Kidney tubule cell (primary cell): ENCODE data around the gene YAF2.

ENCODE experiments used
- DNase-seq: peaks from one replicate; pipeline ENCODE4 v3.0.0-alpha.2; 2018; ENCODE audit warnings: low spot score

YAF2 gene, protein sequence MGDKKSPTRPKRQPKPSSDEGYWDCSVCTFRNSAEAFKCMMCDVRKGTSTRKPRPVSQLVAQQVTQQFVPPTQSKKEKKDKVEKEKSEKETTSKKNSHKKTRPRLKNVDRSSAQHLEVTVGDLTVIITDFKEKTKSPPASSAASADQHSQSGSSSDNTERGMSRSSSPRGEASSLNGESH

DNA sequence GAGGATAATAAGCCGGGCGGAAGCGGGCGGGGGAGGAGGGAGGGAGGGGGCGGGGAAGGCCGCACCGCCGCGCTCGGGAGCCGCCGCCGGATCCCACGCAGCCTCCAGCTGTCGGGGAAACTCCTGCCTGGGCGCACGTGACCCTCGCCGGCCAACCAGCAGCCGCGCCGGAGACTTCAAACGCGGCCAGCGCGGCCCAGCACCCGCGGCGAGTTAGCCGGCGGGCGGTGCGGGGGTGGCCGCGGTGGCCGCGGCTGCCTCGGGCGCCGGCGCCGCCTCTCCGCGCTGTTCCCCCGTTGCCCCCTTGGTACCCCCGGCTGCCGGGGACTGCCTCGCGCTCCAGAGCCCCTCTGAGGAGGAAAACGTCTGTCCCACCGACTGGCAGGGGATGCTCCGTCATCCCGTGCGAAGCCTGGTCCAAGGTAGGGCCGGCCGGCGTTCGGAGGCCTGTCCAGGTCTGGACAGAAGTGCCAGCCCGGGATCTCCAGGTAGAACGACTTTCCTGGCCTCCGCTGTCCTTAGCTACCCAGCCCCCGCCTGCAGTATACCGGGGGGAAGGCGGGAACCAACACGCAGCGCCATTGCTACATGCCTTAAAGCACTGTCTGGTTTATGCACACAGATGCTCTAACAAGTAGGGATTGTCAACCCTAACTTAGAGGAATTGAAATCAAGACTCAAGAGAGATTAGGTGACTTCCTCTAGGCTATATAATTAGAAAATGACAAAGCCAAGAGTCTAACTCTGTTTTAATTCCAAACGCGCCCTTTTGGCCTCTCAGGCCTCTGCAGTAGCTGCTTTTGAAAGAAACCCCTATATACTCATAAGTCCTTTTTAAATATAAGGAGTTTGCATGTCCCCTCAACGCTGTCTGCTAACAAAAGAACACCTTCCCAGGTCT, at the start of gene YAF2:
YAF2 (minus strand) TSS at position 9 of the 901 bp plus-strand sequence. CDS start 68 bp downstream, outside the sequence.
- DNase-seq = peak; percentile 91

DNA sequence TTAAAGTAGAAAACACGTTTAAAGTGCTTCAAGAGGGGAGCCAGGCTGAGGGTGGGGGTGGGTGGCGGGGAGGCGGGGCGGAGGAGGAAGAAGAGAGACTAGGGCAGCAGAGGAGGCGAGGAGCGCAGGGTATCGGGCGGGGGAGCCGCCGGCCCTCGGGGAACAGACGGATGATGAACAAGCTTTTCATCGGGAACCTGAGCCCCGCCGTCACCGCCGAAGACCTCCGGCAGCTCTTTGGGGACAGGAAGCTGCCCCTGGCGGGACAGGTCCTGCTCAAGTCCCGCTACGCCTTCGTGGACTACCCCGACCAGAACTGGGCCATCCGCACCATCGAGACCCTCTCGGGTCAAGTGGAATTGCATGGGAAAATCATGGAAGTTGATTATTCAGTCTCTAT, 48.7 kb upstream of the YAF2 start:
- DNase-seq = no peak

DNA sequence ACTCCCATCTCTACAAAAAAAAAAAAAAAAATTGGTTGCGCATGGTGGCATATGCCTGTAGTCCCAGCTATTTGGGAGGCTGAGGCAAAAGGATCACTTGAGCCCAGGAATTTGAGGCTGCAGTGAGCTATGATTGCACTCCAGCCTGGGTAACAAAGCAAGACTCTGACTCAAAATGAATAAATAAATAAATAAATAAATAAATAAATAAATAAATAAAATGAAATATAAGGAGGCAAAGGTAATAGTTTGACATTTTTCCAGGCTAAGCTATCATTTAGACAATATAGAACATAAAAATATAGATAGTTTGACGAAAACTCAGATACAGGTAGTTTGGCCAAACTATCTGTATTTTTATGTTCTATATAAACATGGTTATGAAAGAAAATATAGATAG, 47.4 kb upstream of the YAF2 start:
- DNase-seq = no peak

DNA sequence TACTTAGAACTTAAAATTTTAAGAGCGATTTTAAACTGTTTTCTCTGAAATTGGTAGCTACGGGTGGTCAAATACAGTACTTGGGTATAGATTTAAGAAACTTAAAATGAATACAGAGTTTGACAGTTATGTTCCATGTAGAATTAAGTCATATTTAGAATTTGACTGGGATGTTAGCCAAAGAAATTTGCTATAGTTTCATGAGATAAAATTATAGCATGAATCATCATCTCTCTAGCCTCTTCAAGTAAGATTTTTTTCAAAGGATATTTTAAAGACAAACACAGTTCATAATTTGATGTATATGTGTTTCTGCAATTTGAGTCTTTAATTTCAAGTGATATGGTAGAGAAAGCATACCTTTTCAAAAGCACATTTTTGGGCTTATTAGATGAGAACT, 46.8 kb upstream of the YAF2 start:
- no peak for DNase-seq

DNA sequence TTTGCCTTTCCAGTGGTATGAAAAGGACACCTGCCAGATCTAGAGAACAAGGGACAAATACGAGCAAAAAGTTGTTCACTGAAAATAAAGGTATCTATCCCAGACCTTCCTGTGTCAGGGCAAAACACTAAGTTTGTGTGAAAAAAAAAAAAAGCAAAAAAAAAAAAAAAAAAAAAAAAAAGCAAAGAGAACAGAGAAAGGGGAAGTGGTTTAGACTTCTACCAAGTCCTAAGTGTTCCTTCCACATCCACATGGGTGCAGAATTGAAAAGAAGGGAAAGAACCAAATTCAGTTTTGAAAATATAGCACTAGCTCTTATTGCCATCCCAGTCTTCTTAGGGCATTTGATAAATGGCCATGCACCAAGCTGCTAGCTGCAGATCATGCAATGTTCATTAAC, 46.1 kb upstream of the YAF2 start:
- DNase-seq = no peak

DNA sequence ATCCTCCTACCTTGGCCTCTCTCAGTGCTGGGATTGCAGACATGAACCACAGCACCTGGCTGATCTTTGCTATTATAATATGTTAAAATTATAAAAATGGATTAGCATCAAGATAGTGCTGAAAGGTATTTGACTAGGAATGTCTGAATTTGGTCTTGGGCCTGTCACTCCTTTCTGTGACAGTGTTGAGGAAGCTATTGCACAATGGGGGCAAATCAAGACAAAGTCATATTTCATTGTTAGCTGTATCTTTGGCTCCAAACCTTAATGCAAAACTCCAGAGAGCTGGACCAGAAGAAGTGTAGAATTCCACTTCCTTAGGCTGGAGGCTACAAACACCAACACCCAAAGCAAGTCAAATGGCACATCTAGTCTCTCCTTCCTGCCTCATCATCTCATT, 45.7 kb upstream of the YAF2 start:
- DNase-seq = no peak

DNA sequence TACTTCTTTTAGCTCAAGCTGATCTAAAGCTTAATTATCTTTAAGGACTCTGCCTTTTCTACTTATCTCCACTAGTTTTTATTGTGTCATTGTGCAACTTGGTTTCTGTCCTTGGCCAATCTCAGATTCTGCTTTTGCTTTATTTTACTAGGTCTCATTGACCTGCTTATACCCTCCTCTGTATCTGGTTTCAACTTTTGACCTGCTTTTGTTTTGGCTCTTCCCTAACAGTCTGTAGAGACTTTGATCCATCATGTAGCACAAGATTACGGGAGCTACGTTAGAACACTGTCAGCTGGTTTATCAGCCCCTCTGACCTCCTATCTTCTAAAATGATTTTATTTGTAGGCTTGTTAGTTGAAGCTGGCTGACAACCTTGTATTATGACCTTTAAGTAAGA, 44.2 kb upstream of the YAF2 start:
- no peak for DNase-seq

DNA sequence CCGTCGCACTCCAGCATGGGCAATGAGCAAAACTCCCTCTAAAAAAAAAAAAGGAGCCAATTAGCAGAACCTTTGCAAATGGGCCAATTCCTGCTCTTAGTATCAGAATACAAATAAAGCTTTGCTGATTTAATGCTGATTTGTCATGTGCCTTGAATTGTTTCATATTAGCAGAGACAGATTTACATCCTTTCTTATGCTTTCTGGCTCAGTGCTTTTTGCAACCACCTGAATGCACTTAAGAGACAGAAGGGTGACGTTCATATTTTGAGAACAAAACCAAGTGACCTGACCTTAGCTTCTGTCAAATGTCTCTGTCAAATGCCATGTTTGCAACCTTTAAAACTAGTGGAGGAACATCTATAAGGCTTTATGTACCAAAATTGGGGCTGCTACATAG, 43.8 kb upstream of the YAF2 start:
- DNase-seq = no peak

DNA sequence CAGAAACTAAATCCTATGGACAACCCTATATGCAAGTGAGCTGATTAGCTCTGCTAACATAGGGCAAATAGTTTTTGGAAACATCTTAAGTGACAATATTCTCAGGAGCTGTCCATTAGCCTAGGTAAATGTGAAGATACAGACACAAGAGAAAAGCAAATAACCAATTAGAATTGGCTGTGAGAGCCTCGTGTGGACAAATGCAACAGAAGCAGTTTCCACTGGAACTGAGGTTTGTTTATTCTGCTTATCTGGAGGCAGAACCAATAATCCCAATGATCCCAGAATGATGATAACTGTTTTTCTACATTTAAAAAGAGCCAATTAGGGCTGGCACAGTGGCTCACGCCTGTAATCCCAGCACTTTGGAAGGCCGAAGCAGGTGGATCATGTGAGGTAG, 43.2 kb upstream of the YAF2 start:
- no peak for DNase-seq

DNA sequence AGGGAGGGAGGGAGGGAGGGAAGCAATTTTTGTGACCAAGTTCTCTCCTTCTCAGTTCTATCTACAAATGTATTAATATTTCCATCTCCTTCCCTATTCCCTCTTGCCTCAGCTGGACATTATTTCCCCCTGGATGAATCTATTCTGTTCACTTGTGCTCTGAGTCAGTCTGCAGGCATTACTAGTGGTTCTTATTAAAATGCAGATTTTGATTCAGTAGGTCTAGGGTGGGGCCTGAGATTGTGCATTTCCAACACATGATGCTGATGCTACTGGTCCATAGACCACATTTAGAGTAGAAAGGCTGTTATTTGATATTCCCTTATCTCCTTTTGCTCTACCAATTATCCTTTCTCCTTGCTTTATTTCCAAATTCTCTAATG, 40.1 kb upstream of the YAF2 start:
- DNase-seq = no peak

DNA sequence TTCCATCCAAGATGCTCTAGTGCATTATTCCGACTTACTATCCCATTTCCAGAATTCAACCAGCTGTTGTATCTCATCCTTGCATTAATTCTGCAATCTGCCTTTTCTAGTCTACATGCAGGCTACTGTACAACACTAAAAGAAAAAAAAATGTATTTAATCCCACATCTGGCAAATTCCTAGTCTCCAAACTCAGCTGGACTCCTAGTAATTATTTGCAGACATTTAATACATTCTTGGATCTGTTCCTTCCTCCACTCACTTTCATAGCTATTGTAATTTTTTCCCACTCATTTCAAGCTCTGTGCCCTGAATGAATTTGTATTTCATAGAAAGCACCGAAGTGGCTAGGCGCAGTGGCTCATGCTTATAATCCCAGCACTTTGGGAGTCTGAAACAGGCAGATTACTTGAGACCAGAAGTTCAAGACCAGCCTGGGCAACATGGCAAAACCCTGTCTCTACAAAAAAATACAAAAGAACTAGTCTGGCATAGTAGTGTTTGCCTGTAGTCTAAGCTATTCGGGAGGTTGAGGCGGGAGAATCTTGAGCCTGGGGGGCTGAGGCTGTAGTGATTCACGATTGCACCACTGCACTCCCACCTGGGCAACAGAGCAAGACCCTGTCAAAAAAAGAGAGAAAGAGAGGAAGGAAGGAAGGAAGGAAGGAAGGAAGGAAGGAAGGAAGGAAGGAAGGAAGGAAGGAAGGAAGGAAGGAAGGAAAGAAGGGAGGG, 39.5 kb upstream of the YAF2 start:
- no peak for DNase-seq

DNA sequence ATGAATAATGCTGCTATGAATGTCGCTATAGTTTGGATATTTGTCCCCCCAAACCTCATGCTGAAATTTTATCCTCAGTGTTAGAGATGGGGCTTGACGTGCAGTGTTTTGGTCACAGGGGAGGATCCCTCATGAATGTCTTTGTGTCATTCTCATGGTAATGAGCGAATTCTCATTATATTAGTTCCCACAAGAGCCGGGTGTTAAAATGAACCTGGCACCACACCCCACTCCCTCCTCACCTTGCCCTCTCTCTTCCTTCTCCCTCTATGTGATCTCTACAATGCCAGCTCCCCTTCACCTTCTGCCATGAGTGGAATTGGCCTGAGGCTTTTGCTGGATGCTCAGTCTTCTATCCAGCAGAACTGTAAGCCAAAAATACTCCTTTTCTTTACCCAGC, 37.5 kb upstream of the YAF2 start:
- no peak for DNase-seq

DNA sequence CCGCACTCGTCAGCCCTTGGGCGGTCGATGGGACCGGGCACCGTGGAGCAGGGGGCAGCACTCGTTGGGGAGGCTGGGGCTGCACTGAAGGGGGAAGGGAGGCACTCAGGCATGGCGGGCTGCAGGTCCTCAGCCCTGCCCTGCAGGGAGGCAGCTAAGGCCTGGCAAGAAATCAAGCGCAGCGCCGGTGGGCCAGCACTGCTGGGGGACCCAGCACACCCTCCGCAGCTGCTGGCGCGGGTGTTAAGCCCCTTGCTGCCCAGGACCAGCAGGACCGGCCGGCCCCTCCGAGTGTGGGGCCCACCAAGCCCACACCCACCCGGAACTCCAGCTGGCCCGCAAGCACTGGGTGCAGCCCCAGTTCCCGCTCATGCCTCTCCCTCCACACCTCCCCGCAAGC, 35.7 kb upstream of the YAF2 start:
- DNase-seq = no peak

DNA sequence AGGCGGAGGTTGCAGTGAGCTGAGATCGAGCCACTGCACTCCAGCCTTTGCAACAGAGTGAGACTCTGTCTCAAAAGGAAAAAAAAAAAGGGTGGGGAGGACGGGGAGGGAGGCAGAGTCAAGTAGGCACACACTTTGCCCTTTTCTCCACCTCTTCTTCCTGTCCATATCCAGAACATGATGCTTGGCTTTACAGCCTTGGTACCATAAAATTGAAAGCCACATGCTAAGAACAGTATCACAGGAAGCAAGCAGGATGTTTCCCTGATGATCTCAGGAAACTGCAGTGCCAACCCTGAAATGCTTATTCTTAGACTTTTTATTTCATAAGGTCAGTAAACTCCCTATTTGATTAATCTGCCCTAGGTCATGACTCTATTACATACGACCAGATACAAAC, 32.5 kb upstream of the YAF2 start:
- DNase-seq = no peak

DNA sequence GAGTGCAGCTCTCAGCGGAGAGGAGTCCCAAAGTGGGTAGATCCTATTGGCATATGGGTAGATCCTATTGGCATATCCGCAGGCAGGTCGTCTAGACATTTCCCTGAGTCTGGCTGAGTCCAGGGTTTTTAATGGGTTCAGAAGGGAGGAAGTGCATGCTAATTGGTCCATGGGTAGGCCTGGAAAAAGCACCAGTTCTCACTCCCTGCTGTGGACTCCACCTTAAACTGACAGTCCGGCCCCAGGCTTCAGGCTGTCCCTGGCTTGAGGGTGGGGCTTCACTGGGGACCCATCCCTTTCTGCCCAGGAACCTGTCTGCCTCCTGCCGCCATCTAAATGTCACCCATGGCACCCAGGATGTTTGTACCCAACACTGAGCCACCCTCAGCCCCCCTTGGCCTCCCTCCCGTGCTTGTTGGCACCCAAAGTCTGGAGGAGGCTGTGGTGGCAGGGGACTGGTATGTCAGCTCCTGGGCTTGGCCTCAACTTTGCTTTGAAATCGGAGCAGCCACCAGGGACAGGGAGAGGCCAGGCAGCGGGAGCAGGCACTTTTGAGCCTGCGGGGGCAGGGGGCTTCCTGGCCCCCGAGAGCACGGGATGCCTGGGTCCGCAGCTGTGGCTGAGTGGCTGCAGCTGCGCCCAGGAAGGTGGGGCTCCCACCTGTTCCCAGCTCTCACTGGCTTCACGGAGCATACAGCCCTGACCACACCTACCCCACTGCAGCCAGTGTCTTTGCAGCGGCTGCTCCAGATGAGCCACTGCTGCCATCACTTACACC, 29.6 kb upstream of the YAF2 start:
- no peak for DNase-seq

DNA sequence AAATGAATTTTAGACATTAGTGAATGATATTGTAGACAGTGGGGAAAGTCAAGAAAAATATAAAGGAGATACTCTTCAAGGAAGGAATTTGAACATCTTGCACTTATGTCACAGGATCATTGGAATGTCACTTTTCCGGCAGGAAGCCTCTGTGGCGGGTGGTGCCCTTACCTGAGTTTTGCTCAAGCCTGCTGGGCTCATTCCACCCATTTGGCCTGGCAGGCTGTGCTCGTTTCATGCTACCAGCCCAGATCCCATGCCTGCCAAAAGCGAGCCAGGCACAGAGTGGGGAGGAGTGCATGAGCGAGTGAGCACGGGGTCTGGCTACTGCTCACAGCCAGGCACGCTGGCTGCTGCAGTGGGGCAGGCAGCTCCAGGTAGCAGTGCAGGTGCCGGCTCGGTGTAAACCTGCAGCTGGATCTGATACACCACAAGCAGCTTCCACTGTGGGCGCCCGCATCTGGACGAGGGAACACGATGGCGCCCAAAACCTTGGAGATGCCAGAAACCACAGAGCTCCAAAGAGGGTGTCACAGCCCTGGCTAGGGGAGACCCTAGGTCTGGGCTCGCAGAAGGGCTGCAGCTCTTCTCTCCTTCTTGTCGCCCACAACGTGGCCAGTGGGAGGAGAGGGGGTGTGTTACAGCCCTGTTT, 28.7 kb upstream of the YAF2 start:
- no peak for DNase-seq

DNA sequence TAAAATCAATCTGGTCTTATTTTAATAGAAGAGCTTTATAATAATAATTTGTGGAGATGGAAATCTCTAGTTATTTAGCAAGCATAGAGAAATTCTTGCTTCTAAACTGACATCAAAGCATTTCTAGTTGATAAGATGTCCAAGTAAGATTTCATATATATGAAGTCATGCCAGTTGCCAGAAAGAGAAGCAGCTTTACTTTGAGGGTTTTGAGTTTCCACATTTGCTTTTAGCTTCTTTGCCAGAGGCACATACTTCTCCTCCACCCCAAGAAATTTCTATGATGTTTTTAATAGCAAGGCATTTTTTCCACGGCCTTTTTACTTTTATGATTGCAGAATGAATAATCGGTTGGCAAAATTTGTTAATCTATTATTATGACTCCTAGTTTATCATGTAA, 24.2 kb upstream of the YAF2 start:
- no peak for DNase-seq

DNA sequence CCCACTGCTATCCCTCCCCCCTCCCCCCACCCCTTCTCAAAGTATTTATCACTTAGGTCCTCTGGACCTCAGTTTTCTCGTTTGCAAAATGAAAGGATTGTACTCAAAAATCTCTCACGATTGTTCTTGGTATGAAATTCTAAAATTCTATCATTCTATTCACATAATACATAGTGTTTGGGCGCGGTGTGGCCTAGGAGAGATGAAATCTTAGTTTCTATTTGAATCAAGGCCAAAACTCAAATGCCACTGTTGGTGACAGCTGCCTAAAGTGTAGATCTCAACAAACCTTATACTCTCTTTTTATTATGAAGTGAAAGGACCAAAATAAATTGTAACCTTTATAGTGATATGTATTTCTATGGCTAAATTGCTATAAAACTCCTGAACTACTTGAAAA, 23.7 kb upstream of the YAF2 start:
- DNase-seq = no peak

DNA sequence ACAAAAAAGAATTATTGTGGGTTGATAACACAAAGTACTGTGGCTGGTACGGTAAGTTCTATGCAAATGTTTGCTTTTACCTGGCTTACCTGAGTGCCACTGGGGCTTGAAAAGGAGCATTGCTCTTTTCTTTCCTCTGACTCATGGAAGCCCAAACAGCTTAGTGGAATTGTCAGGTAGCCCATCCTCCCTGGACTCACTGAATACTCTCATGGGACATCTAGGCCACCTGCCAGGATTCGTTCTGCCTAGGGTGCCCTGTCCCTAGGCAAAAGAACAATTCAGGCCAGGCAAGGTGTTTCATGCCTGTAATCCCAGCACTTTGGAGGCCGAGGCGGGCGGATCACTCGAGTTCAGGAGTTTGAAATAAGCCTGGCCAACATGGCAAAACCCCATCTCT, 22.5 kb upstream of the YAF2 start:
- DNase-seq = no peak

DNA sequence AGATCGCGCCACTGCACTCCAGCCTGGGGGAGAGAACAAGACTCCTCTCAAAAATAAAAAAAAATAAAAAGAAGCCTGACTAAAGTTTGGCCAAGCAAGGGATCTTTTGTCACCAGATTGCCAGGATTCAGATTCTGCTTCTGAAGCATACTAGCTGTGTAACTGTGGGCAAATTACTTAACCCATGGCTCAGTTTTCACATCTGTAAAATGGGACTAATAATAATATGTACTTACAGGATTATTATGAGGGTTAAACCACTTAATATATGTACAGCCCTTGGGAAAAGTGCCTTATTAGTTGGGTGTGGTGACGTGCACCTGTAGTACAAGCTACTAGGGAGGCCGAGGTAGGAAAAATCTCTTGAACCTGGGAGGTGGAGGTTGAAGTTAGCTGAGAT, 21.7 kb upstream of the YAF2 start:
- no peak for DNase-seq

DNA sequence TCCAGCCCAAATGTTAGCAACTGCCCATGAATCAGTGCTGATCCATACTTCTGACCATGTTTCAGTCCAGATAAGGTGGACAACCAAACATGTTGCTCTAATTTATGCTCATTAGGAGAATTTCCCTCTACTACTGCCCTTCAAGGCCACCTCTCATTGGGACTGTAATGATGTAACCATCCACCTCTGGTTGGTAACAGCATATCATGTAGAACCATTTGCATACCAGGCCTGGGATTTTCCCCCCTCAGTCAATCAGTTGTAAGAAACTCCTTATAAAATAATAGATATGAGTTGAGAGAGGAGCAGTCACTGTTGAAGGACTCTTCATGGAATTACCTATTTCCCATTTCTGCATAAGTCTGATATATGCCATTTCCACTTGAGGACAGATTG, 17.8 kb upstream of the YAF2 start:
- DNase-seq = no peak
